Esophagus squamous epithelium (tissue), 4 donors: ENCODE data around the gene SLC29A4.

Experiments used
- CTCF ChIP-seq, 6 experiments: fragments of 450-650 bp in 4 of 6; fragments of 200-600 bp in 2 of 6; sonication (generic) in 2 of 6; IDR thresholded peaks; one replicate each; pipeline ENCODE4 v1.5.1; 2016 to 2019; ENCODE audit warnings: antibody characterized with exemption in 6 of 6, mild to moderate bottlenecking in 4 of 6, moderate library complexity in 4 of 6
- POLR2A ChIP-seq, 4 donors: fragments of 450-650 bp; IDR thresholded peaks; one replicate each; pipeline ENCODE4 v1.6.1; 2017; ENCODE audit warnings: antibody characterized with exemption in 4 of 4, mild to moderate bottlenecking in 4 of 4, moderate library complexity in 3 of 4

DNA sequence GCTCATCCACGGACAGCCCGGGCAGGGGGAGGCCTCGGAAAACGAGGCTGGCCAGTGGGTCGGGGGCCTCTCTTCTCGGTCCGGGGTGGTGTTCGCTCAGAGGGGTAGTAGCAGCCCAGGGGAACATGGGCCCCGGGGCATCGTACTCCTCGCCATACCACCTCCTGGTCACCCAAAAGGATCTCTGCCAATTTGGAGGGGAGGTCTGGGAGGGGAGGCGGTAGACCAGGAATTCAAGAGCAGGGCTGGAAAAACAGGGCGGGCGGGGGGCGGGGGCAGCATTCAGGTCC is 67.4 kb downstream of the SLC29A4 start:
- no peak for TF ChIP-seq CTCF (IDR thresholded peaks at IDR 0.05)
- no peak for TF ChIP-seq POLR2A (IDR thresholded peaks at IDR 0.05)
